OCI-LY7 (cell line): ENCODE measurements around the gene SLC6A19. TPM values are rescaled to one million over a fixed set of nuclear protein-coding genes. Genes with fewer than 3 reads are reported as not detected.

Experiments
- BruUV-seq: library from RNA; stranded (reverse); fragments of 400-500 nt; replicated peaks from 2 replicates; lab custom pipeline; 2021; lab: Mats Ljungman, UMichigan
- CTCF ChIA-PET: fragments of 300-600 bp; sonication (Branson Sonifier 250); formaldehyde crosslinking; loops from one replicate; lab custom pipeline; 2022; ENCODE audit warnings: antibody characterized with exemption; ENCODE audit not compliant: unreplicated experiment; lab: Charles Lee
- POLR2A ChIA-PET: fragments of 300-600 bp; sonication (Branson Sonifier 250); formaldehyde crosslinking; loops from one replicate; lab custom pipeline; 2022; ENCODE audit warnings: antibody characterized with exemption; lab: Charles Lee
- DNase-seq: peaks from one replicate; pipeline ENCODE4 v3.0.0-alpha.2; 2015; ENCODE audit warnings: low spot score
- H2AFZ ChIP-seq: fragments of 200-600 bp; sonication (generic), shearing (Covaris generic); 2 replicates; pipeline ENCODE4 v1.6.1; 2014; ENCODE audit warnings: mild to moderate bottlenecking, antibody characterized with exemption, low read length, moderate library complexity
- H3K27ac ChIP-seq: fragments of 200-600 bp; sonication (generic); 2 replicates; pipeline ENCODE4 v1.5.1; 2014; ENCODE audit warnings: mixed run types, low read depth, mild to moderate bottlenecking, moderate library complexity, low read length, inconsistent platforms; ENCODE audit not compliant: poor library complexity, severe bottlenecking
- H3K36me3 ChIP-seq: fragments of 200-600 bp; sonication (generic); 2 replicates; pipeline ENCODE4 v1.6.1; 2014; ENCODE audit warnings: mild to moderate bottlenecking, antibody characterized with exemption, low read length, moderate library complexity, mixed read lengths; ENCODE audit not compliant: insufficient read depth
- H3K4me1 ChIP-seq: fragments of 200-600 bp; sonication (generic); 2 replicates; pipeline ENCODE4 v1.5.1; 2014; ENCODE audit warnings: mild to moderate bottlenecking, low read length; ENCODE audit not compliant: insufficient read depth, poor library complexity, severe bottlenecking
- H3K4me2 ChIP-seq: fragments of 200-600 bp; sonication (generic); 2 replicates; pipeline ENCODE4 v1.6.1; 2014; ENCODE audit warnings: mild to moderate bottlenecking, low read length
- H3K4me3 ChIP-seq: fragments of 200-600 bp; sonication (generic); 2 replicates; pipeline ENCODE4 v1.5.1; 2014; ENCODE audit warnings: mild to moderate bottlenecking, low read depth, low read length; ENCODE audit not compliant: poor library complexity, severe bottlenecking
- H3K79me2 ChIP-seq: fragments of 200-600 bp; sonication (generic); 2 replicates; pipeline ENCODE4 v1.6.1; 2016; ENCODE audit warnings: low read depth, mild to moderate bottlenecking, low read length, moderate library complexity, mixed read lengths; ENCODE audit not compliant: insufficient read depth
- H3K9me2 ChIP-seq: fragments of 200-600 bp; sonication (generic); 2 replicates; pipeline ENCODE4 v1.6.1; 2016; ENCODE audit warnings: mild to moderate bottlenecking, low read length, mixed read lengths; ENCODE audit not compliant: insufficient read depth
- H3K9me3 ChIP-seq: fragments of 200-600 bp; sonication (generic); 2 replicates; pipeline ENCODE4 v1.6.1; 2014; ENCODE audit warnings: mild to moderate bottlenecking, mixed run types, low read length, mixed read lengths
- H4K20me1 ChIP-seq: fragments of 200-600 bp; sonication (generic); 2 replicates; pipeline ENCODE4 v1.6.1; 2014; ENCODE audit warnings: mild to moderate bottlenecking, antibody characterized with exemption, low read length, moderate library complexity, mixed read lengths; ENCODE audit not compliant: insufficient read depth
- EZH2phosphoT487 ChIP-seq: fragments of 200-600 bp; sonication (generic); IDR thresholded peaks from 2 replicates; pipeline ENCODE4 v1.6.1; 2018; ENCODE audit warnings: low read depth, borderline replicate concordance, mild to moderate bottlenecking, mixed run types, antibody characterized with exemption, low read length, moderate library complexity, mixed read lengths
- intact Hi-C: fragments of 100-400 bp; cut with micrococcal nuclease; formaldehyde crosslinking; loops from one replicate; pipeline ENCODE4 v1.10.0; 2022; ENCODE audit not compliant: unreplicated experiment
- total RNA-seq, 2 experiments: library from RNA; depleted of rRNA in 1 of 2; stranded (reverse); fragments of >200 nt in 1 of 2; shearing (Covaris generic) in 1 of 2; gene quantifications; 2 replicates each; pipeline ENCODE4 v1.2.3, GENCODE V29; 2014 to 2022
- TF ChIP-seq, protein P1 (sequence below): fragments of 200-600 bp; sonication (generic); conservative IDR thresholded peaks from 2 replicates; pipeline ENCODE4 v1.5.1; 2014; ENCODE audit warnings: mild to moderate bottlenecking, antibody characterized with exemption, low read length, moderate library complexity, mixed read lengths

Gene SLC6A19
- total RNA-seq, 2 experiments from 2014 or later: not detected

DNA sequence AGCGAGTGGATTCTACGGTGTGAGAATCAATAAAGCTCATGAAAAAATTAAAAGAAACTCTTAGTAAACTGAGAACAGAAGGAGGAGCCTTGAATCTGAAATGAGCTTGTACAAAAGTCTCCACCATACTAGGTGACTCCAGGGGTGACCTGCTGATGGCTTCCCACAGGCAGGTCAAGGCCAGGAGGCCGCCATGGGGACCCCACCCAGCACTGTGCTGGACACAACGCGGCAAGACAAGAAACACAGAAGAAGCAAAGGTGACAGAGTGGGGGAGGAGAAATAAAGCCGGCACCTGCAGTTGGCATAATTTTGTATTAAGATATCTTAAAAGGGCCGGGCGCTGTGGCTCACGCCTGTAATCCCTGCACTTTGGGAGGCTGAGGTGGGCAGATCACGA is 12.1 kb upstream of the SLC6A19 start:
- H4K20me1 ChIP-seq: no peaks in the 10 kb centered on the region
- no peaks in the 10 kb centered on the region for H3K9me3 ChIP-seq
- intact Hi-C loops: no loop called here
- no peak overlapping the region for H3K27ac ChIP-seq
- TF ChIP-seq, protein P1, sequence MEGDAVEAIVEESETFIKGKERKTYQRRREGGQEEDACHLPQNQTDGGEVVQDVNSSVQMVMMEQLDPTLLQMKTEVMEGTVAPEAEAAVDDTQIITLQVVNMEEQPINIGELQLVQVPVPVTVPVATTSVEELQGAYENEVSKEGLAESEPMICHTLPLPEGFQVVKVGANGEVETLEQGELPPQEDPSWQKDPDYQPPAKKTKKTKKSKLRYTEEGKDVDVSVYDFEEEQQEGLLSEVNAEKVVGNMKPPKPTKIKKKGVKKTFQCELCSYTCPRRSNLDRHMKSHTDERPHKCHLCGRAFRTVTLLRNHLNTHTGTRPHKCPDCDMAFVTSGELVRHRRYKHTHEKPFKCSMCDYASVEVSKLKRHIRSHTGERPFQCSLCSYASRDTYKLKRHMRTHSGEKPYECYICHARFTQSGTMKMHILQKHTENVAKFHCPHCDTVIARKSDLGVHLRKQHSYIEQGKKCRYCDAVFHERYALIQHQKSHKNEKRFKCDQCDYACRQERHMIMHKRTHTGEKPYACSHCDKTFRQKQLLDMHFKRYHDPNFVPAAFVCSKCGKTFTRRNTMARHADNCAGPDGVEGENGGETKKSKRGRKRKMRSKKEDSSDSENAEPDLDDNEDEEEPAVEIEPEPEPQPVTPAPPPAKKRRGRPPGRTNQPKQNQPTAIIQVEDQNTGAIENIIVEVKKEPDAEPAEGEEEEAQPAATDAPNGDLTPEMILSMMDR: no peak
- no peak for TF ChIP-seq EZH2phosphoT487
- no TSS peak for BruUV-seq
- ChIA-PET CTCF (no interaction called here), POLR2A (interaction anchor here (0.6 kb wide), 1 partner anchor 44 kb away, joined by 6 read pairs; no protein-coding TSS in a partner anchor)
- H3K4me1 ChIP-seq: no peaks in the 10 kb centered on the region
- no peak overlapping the region for H2AFZ ChIP-seq
- DNase-seq: no peak
- no peak overlapping the region for H3K4me3 ChIP-seq
- no peak overlapping the region for H3K4me2 ChIP-seq
- no peaks in the 10 kb centered on the region for H3K9me2 ChIP-seq
- H3K79me2 ChIP-seq: no peaks in the 10 kb centered on the region
- H3K36me3 ChIP-seq: no peaks in the 10 kb centered on the region

DNA sequence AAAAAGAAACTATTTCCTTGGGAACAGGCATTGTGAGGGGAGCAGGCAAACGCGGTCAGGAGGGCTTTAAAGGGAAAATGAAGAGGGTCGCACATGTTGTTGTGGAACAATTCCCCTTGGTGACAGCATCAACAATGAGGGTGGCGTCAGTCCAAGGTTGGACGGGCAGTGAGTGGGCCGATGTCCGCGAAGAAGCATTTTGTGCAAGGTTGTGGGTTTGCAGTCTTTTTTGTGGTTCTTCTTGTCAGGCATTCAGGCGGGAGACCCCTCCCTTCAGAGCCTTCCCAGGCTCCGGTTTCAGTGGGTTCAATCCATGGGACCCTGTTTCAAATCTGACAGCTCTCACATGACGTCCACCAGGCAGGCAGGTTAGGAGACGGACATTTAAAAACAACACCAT is 11.1 kb upstream of the SLC6A19 start:
- POLR2A ChIA-PET: no interaction called here
- no peaks in the 10 kb centered on the region for H3K79me2 ChIP-seq

DNA sequence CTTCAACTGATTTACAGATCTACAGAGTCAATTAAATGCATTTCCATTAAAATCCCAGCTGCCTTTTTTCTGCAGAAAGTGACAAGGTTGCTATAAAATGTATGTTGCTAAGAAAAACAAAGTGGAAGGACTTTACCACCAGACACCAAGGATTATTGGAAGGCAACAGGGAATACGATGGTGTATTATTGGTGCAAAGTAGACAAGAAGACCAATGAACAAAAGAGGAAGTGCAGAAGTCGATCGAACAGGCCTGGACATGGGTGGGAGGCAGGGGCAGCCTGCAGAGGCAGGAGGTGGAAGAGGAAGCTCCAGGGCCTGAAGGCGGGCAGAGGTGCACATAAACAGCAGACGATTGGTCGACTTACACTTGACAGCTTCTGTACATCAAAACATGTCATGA is 10.6 kb upstream of the SLC6A19 start:
- no peaks in the 10 kb centered on the region for H3K36me3 ChIP-seq
- no peaks in the 10 kb centered on the region for H3K4me1 ChIP-seq
- H2AFZ ChIP-seq: peak overlapping the region; percentile 37; the same call in 1 of the 2 replicates
- H4K20me1 ChIP-seq: no peaks in the 10 kb centered on the region
- H3K79me2 ChIP-seq: no peaks in the 10 kb centered on the region
- POLR2A ChIA-PET: no interaction called here
- no peaks in the 10 kb centered on the region for H3K9me2 ChIP-seq
- H3K9me3 ChIP-seq: no peaks in the 10 kb centered on the region
- CTCF ChIA-PET: no interaction called here
- peak overlapping the region; percentile 8; the same call in 1 of the 2 replicates for H3K4me2 ChIP-seq
- H3K4me3 ChIP-seq: no peak overlapping the region
- intact Hi-C loops: no loop called here
- no TSS peak for BruUV-seq
- DNase-seq: peak; percentile 41
- no peak overlapping the region for H3K27ac ChIP-seq
- TF ChIP-seq, protein P1: no peak
- TF ChIP-seq EZH2phosphoT487: no peak

More for the DNA sequence above, 11.1 kb upstream of the SLC6A19 start:
- no peak overlapping the region for H3K27ac ChIP-seq
- no peaks in the 10 kb centered on the region for H3K4me1 ChIP-seq
- no peak overlapping the region for H3K4me3 ChIP-seq
- CTCF ChIA-PET: no interaction called here
- no peak for DNase-seq
- no peaks in the 10 kb centered on the region for H3K9me2 ChIP-seq
- intact Hi-C loops: no loop called here
- no TSS peak for BruUV-seq
- TF ChIP-seq, protein P1: no peak
- TF ChIP-seq EZH2phosphoT487: no peak
- H3K9me3 ChIP-seq: no peaks in the 10 kb centered on the region
- no peak overlapping the region for H3K4me2 ChIP-seq
- no peaks in the 10 kb centered on the region for H4K20me1 ChIP-seq
- H2AFZ ChIP-seq: no peak overlapping the region
- no peaks in the 10 kb centered on the region for H3K36me3 ChIP-seq
